ENCODE results near the gene LGI4.

GRCh38 chr19:35155981-35156672 lies 21.3 kb upstream of the LGI4 start:
- TF ChIP-seq, protein P1, sequence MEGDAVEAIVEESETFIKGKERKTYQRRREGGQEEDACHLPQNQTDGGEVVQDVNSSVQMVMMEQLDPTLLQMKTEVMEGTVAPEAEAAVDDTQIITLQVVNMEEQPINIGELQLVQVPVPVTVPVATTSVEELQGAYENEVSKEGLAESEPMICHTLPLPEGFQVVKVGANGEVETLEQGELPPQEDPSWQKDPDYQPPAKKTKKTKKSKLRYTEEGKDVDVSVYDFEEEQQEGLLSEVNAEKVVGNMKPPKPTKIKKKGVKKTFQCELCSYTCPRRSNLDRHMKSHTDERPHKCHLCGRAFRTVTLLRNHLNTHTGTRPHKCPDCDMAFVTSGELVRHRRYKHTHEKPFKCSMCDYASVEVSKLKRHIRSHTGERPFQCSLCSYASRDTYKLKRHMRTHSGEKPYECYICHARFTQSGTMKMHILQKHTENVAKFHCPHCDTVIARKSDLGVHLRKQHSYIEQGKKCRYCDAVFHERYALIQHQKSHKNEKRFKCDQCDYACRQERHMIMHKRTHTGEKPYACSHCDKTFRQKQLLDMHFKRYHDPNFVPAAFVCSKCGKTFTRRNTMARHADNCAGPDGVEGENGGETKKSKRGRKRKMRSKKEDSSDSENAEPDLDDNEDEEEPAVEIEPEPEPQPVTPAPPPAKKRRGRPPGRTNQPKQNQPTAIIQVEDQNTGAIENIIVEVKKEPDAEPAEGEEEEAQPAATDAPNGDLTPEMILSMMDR (IDR thresholded peaks at IDR 0.05; ENCODE audit: insufficient read depth, low read depth, low read length), result no peak
- no peak for TF ChIP-seq EZH2 (IDR thresholded peaks at IDR 0.05; ENCODE audit: insufficient read depth, low read length)
